HG02678 (cell line): ENCODE data around the gene SMIM33.
A peak's percentile ranks its signal among the peaks of the same experiment; 100 is the strongest.
"Not testable (repeated sequence)": the region's sequence is repeated elsewhere in the genome, so short reads cannot be mapped to it uniquely, and the experiment has no call there.

Source experiments
- ATAC-seq: cut with Tn5 transposase; IDR thresholded peaks from one replicate; pipeline ENCODE4 v1.9.1; 2021; ENCODE audit warnings: mild to moderate bottlenecking, moderate library complexity; ENCODE audit not compliant: unreplicated experiment

SMIM33 gene

GRCh38 chr5:139481580-139482049, 10.8 kb downstream of the SMIM33 start:
- ATAC-seq: peak; percentile 16

DNA sequence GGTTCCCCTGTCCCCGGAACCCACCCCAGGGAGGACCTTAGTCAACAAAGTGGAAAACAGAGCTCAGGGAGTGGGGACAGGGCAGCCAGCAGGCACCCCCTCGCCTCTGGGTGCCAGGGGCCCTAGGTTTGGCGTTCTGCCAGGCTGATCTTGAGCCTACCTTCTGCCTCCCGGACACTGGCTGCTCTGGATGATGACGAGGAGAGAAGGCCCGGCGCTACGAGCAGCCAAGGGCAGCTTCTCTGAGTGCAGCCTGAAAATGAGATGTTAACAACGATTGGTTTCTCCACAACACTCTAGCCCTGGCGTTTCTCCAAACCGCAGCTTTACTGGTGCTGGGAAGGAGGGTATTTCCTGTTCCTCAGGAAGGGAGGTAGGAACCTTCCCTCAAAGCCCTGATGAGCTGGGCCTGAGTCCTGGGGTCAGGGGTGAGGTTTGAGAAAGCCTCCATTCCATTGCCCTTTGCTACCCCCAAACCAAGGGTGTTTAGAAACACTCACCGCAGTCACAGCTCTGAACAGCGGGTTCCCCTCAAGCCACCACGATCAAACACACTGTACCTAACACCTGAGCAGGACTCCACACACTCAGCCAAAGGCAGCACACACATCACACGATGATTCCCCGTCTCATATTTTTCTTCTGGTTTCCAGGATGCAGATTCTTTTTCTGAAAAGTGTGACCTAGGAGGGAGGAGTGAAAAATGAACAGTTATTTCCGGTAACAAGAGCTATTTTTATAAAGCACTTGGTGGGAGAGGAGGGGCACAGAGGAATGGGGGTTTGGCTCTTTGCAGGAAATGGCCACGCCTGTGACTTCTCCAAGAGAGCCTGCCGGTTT, 11.5 kb downstream of the SMIM33 start, which contains the start of gene STING1:
Gene STING1, minus strand, starts transcription at position 709 of the 840 bp plus-strand sequence. CDS start 1,054 bp downstream, outside the sequence.
- ATAC-seq: peak; percentile 71

DNA sequence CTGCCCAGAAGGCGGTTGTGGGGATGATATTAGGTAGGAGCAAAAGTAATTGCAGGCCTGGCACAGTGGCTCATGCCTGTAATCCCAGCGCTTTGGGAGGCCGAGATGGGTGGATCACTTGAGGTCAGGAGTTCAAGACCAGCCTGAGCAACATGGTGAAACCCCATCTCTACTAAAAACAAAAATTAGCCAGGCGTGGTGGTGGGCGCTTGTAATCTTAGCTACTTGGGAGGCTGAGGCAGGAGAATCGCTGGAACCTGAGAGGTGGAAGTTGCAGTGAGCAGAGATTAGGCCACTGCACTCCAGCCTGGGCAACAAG, 12.0 kb downstream of the SMIM33 start:
- not testable (repeated sequence) for ATAC-seq

- ATAC-seq: no peak
Observed at GRCh38 chr5:139486201-139486600, 15.4 kb downstream of the SMIM33 start.

GRCh38 chr5:139488260-139488659, 17.5 kb downstream of the SMIM33 start:
- ATAC-seq: no peak

GRCh38 chr5:139492700-139493192, 21.9 kb downstream of the SMIM33 start:
- ATAC-seq: no peak

- no peak for ATAC-seq
Observed at GRCh38 chr5:139494256-139494655, 23.5 kb downstream of the SMIM33 start.

- no peak for ATAC-seq
Observed at GRCh38 chr5:139494832-139495231, 24.0 kb downstream of the SMIM33 start.

DNA sequence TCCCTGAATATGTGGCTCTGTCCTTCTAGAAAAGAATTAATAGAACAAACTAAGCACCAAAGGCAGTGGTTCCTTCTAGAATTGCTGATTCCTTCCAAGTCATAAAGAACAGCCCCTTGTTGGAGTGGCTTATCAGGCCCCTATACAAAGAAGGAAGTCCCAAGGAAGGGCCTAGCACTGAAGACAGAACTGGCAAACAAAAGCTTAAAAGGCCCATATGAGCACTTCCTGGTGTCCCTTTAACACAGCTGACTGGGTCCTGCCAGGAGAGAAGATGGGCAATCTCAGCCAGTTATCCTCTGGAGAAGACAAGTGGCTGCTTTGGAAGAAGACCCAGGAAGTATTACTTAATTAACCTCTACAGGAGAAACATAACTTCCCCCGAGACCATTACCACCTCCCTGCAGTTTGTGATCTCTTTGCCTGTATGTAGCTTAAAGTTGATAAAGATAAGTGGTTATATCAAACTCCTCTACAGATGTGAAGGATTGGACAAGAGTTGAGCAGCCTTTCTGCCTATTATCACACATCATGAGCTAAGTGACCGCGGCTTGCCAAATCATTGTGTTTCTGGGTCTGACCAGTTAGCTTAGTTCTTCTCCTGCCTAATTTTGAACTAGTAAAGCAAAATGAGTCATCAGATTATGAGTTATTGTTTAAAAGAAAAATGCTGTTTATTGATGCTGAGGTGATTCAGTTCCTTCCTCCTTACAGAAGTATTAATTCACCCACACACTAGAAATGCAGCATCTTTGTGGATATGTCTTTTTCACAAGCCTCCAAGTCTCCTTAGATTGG, 25.0 kb downstream of the SMIM33 start:
- ATAC-seq: no peak

GRCh38 chr5:139501381-139501780, 30.6 kb downstream of the SMIM33 start:
- ATAC-seq: no peak

DNA sequence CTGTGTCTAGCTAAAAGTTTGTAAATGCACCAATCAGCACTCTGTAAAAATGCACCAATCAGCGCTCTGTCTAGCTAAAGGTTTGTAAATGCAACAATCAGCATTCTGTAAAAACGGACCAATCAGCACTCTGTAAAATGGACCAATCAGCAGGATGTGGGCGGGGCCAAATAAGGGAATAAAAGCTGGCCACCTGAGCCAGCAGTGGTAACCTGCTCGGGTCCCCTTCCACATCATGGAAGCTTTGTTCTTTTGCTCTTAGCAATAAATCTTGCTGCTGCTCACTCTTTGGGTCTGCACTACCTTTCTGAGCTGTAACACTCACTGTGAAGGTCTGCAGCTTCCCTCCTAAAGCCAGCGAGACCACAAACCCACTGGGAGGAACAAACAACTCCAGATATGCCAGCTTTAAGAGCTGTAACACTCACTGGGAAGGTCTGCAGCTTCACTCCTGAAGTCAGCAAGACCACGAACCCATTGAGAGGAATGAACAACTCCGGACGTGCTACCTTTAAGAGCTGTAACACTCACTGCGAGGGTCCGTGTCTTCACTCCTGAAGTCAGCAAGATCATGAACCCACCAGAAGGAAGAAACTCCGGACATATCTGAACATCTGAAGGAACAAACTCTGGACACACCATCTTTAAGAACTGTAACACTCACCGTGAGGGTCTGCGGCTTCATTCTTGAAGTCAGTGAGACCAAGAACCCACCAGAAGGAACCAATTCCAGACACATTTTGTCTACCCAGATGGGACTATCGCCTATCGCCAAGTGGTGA, 32.4 kb downstream of the SMIM33 start:
- not testable (repeated sequence) for ATAC-seq

DNA sequence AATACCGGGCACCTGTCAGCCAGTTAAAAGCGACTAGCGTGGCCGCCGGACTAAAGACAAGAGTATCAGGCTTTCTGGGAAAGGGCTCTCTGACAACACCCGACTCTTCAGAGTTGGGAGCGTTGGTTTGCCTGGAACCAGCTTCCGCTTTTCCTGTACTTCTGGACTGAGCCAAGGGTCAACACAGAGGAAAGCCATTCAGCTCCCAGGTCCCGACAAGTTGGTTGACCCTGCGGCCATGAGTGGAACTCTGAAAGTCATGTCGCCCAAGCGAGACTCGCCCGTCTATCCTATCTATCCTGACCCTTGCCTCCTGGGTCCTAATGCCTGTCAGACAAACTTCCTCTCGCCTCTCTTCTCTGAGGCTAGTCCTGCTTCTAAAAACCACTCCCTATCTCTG, 33.1 kb downstream of the SMIM33 start:
- ATAC-seq: not testable (repeated sequence)

GRCh38 chr5:139504722-139505121, 33.9 kb downstream of the SMIM33 start:
- ATAC-seq: not testable (repeated sequence)

DNA sequence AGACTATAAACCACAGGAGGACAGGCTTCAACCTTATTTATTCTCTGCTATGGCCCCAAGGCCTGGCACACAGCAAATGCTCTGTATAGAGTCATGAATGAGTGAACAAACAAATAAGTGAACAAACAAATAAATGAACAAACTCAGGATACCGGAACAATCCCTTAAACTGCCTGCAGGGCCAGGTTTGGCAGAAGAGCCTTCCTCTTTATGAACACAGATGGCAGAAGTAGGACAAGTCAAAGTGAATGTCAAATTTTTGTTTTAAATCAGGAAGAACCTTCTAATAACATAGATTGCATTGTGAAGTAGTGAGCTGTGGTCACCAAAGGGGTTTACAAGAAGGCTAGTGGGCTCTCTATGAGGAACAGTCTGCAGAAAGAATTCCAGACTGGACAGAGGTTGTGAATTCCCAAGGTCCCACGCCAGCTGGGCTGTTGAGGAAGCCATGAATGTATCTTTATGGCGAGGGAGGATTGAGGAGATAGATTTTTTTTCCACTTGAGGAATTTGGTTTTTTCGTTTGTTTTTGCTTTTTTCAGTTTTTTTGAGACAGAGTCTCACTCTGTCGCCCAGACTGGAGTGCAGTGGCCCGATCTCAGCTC, 42.1 kb downstream of the SMIM33 start:
- ATAC-seq: no peak

GRCh38 chr5:139513434-139513833, 42.6 kb downstream of the SMIM33 start:
- ATAC-seq: peak; percentile 39

GRCh38 chr5:139513852-139514485, 43.2 kb downstream of the SMIM33 start:
- no peak for ATAC-seq

DNA sequence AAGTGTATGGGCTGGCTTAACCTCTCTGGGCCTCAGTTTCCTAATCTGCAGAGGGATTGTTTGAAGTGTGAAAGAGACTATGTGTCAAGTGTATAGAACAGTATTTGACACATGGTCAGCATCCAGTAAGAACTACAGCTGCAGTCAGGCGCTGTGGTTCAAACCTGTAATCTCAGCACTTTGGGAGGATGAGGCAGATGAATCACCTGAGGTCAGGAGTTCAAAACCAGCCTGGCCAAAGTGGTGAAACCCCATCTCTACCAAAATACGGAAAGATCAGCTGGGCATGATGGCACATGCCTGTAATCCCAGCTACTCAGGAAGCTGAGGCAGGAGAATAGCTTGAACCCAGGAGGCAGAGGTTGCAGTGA, 43.7 kb downstream of the SMIM33 start:
- no peak for ATAC-seq

DNA sequence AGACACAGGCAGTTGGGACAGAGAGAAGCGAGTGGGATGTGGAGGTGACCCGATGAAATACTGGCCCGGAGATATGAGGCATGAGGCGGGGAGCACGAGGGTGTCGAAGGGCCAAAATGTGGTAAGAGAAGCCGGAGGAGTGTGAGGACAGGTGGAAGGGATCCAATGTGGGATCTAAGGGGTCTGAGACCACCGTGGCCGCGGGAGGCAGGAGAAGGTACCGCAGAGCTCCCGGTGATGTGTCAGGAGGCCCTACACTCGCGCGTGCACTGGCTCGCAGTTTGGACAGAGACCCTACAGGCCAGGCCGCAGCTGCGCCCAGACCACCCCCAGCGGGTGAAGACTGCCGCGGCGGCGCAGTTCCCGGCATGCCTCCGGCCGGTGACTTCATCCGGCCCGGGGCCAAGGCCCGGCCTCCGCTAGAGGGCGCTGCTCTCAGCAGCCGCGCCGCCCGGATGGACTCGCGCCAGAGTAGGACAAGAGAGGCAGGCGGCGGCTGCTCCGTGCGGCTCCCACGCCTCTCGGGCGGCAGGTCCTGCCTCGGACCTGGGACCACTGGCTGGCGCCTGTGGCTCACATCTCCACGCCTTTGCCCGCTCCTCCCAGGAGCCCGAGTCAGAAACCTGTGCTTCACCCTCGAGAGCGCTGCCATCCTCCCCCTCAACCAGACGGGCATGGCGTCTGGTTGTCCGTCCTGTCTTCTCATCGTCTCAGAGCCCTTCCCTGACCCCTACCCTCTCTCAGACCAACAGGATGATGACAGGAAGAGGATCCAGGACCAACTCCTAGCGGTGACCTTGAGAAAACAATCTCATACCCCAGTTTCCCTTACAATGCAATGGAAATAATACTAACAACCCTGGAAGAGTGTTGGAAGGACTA, 47.1 kb downstream of the SMIM33 start:
- peak; percentile 89 for ATAC-seq
